HG03108 (cell line): ENCODE data around the gene WASF3.

Experiments
- ATAC-seq: cut with Tn5 transposase; IDR thresholded peaks from one replicate; pipeline ENCODE4 v1.9.1; 2021; ENCODE audit warnings: moderate library complexity; ENCODE audit not compliant: unreplicated experiment

Gene WASF3

GRCh38 chr13:26679411-26680122, 122.1 kb downstream of the WASF3 start:
- ATAC-seq: no peak

GRCh38 chr13:26680123-26680450, 122.6 kb downstream of the WASF3 start:
- ATAC-seq: no peak

- ATAC-seq: no peak
These were observed 123.1 kb downstream of the WASF3 start for GRCh38 chr13:26680572-26680971.

GRCh38 chr13:26681036-26681435, 123.6 kb downstream of the WASF3 start:
- no peak for ATAC-seq

DNA sequence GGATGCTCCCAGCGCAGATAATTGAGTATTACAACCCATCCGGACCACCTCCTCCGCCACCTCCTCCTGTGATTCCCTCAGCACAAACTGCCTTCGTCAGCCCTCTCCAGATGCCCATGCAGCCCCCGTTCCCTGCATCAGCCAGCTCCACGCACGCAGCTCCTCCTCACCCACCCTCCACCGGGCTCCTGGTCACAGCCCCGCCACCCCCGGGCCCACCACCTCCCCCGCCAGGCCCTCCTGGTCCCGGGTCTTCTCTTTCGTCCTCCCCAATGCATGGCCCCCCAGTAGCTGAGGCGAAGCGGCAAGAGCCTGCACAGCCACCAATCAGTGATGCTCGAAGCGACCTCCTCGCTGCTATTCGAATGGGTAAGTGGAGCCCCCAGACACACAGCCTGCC, 125.1 kb downstream of the WASF3 start:
- ATAC-seq: no peak

- no peak for ATAC-seq
These were observed 128.1 kb downstream of the WASF3 start for GRCh38 chr13:26685606-26686005.

- no peak for ATAC-seq
These were observed 128.8 kb downstream of the WASF3 start for GRCh38 chr13:26686285-26686684.

DNA sequence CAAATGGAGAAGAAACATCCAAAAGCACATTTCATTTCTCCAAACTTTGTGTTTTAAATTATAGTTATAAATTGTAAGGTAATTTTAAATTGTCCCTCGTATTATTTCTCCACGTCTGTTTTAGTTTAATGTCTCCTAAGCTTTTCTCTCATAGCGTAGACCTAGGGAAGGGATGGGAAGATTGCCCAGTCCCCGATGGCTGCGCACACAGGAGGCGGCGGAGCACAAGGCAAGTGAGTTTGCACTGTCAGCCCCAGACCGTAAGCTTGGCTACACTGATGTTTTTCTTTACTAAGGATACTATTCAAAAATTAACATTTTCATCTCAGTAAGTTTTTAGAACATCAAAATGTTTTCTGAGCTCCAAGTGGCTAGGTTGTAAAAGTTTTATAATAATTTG, 130.8 kb downstream of the WASF3 start:
- ATAC-seq: no peak

DNA sequence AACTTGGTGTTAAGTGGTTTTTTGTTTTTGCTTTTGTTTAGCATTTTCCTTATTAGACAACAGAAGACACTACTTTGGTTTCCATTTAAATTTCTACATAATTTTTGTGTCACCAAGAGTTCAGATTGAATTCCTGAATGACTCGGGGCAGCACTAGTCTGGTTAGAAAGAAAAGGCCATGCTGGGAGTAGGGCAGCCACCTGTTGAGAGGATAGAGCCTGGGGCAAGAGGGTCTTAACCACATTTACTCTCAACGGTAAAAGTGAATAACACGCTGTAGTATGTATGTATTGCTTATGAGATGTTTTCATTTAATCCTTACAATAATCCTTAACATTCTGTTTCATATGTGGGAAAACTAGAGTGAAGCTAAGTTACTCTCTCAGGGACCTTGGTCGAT, 131.5 kb downstream of the WASF3 start:
- ATAC-seq: no peak

DNA sequence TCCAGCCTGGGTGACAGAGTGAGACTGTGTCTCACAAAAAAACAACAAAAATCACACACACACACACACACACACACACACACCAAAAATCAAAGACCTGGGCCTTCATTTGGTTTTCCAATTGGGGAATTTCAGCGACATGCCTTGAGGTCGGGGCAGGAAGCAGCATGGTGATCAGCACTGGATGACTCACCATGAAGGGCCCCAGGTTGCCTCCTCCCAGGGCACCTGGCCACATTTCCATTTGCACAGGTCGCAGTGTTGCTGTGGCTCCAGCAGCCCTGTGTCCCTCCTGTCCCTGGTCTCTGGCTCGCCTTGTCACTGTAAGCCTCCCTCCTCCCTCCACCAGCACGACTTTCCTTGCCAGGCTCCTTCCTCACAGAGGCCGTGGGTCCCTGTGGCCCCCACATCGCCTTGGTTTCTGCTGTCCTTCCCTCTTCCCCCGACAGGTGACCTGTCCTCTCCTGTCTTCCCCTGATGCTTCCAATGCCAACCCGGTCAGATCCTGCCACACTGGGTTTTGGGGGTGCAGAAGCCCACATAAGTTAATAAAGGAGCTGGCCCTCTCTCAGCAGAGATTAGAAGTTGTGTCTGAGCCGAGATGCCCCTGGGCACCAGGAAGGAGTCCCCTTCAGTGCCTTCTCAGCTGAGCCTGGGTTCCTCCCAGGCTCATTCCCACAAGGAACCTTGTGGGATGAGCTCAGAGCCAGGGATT, 136.4 kb downstream of the WASF3 start:
- no peak for ATAC-seq

DNA sequence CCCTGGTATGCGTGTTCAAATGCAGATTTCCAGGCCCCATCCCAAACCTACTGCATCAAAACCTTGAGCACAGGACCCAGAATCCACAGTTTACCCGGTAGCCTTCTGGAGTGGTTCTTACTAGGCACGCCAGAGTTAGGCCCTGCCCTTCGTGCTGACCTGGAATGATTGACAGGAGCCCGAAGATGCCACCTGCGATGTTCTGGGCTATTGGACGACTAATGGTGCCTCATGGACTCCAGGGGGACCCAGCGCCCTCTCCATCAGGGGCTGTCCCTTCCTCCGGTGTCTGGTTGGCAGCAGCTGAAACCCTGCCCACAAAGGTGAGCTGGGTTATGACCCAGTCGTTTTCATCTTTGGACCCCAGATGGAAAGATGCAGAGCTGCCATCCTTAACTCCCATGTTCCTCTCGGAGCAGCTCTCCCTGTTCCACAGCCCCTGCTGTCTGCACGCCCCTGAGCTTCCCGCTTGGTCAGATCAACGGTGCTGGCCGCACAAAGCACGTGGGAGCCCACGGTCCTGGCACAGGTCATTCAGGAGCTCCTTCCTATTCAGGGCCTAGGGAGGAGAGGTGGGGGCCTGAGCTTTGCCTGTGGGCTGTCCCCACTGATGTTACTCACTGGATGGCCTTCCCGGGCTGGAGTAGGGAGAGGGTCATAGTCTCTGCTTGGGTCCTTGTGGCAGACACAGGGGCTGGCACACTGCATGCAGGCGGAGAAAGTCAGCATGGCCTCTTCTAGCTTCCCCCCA, 137.3 kb downstream of the WASF3 start:
- ATAC-seq: no peak

GRCh38 chr13:26695360-26695705, 137.8 kb downstream of the WASF3 start:
- no peak for ATAC-seq

GRCh38 chr13:26695891-26696311, 138.4 kb downstream of the WASF3 start:
- no peak for ATAC-seq

GRCh38 chr13:26697069-26697955, 139.8 kb downstream of the WASF3 start:
- no peak for ATAC-seq

GRCh38 chr13:26698392-26699196, 141.1 kb downstream of the WASF3 start:
- no peak for ATAC-seq

DNA sequence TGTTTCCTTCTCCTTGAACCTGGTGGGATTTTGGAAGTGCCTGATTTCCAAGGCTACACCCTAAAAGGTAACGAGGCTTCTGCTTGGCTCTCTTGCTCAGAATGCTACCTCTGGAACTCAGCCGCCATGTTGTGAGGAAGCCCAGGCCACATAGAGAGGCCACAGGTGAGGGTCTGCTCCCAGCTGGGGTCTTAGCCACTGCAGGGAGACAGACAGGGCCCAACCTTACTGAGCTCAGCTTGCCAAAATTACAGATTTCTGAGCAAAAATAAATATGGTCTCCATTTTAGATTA, 141.7 kb downstream of the WASF3 start:
- no peak for ATAC-seq

GRCh38 chr13:26705536-26705935, 148.1 kb downstream of the WASF3 start:
- no peak for ATAC-seq

- ATAC-seq: no peak
These were observed 148.9 kb downstream of the WASF3 start for GRCh38 chr13:26706381-26706780.

DNA sequence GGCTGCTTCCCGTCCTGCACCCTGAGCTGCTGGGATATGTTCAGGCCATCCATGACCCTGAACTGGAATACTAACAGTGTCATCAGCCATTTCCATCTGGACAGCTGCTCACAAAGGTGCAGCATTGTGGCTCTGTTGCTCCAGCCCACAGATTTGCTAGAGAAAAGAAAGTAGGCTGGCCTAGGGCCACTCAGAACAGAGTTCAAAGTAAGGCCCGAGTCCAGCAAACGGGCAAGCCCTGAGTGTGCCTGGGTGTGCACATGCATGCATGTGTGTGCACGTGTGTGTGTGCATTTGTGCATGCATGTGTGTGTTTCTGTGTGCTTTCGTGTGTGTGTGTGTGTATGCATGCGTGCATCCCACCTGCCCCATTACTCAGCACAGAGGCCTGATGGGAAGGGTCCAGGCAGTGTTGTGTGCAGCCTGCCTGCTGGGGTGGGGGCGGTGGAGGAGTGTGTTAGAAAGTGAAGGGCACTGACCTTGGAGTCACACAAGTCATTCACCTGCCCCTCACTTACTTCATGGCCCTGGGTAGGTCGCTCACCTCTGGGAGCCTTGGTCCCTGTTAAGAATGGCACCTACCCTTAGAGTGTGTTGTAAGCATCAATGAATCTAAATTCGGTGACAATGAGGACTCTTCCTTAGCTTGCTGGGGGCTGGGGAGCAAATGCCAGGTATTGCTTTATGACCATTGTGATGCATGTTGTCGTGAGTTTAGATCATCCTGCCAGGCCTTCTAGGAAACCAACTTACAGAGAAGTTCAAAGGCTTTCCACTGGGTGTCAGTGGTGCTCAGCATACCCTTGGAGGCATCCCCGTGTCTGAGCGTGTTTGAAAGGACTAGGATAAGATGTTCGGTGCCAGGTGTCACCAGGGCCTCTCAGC, 149.9 kb downstream of the WASF3 start:
- ATAC-seq: no peak

DNA sequence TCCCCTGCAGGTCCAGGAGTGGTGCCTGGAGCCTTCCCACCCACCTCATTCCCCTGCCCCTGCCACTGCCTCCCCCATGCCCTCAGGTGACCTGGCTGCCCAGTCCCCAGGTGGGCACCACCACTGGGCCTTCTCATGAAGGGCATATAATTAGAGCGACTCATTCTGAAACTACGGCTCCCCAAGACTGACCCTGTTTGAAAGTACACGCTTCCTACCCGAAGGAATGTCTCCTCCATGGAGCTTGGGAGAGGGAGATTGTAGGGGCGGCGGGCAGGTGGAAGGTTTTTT, 150.5 kb downstream of the WASF3 start:
- ATAC-seq: no peak
